Measurements from ENCODE around the gene HSPH1.
"Not testable (repeated sequence)": the region's sequence is repeated elsewhere in the genome, so short reads cannot be mapped to it uniquely, and the experiment has no call there.

HSPH1 gene

GRCh38 chr13:31192306-31192705, 30.6 kb upstream of the HSPH1 start:
- Mint-ChIP-seq H3K9me3 (no peaks in the 10 kb centered on the region), H3K27me3 (peaks cover 8% of the 10 kb centered on the region), H3K36me3 (ENCODE audit: low read depth) (no peaks in the 10 kb centered on the region), H3K4me1 (ENCODE audit: low read depth) (peaks cover 7% of the 10 kb centered on the region), H3K4me3 (no peak overlapping the region), H3K27ac (no peak overlapping the region)
- DNase-seq = no peak

DNA sequence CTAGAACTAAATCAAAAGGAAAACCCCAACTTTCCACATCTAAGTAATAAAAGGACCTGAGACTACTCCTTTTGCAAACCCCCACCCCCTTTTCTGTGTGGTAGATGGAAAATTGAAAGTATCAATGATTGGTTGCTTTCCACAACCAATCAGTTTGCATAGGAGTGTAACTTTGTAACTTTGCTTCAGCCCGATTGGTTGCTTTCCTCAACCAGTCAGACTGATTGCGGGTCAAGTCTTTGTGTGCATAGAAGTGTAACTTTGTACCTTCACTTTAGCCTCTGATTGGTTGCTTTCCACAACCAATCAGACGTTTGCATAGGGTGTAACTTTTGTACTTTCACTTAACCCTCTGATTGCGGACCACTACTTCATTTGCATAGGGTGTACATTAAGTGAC, 30.0 kb upstream of the HSPH1 start:
- Mint-ChIP-seq H3K36me3 (ENCODE audit: low read depth) (no peaks in the 10 kb centered on the region), H3K27ac (no peak overlapping the region), H3K4me3 (no peak overlapping the region), H3K27me3 (peaks cover 8% of the 10 kb centered on the region), H3K4me1 (ENCODE audit: low read depth) (peaks cover 7% of the 10 kb centered on the region), H3K9me3 (no peaks in the 10 kb centered on the region)
- no peak for DNase-seq

- H3K4me1 Mint-ChIP-seq (ENCODE audit: low read depth) = no peaks in the 10 kb centered on the region
- H3K4me3 Mint-ChIP-seq = no peak overlapping the region
- DNase-seq = no peak
- peaks cover 5% of the 10 kb centered on the region for H3K27me3 Mint-ChIP-seq
- no peaks in the 10 kb centered on the region for H3K36me3 Mint-ChIP-seq (ENCODE audit: low read depth)
- H3K9me3 Mint-ChIP-seq = no peaks in the 10 kb centered on the region
- no peak overlapping the region for H3K27ac Mint-ChIP-seq
Measured at GRCh38 chr13:31184981-31185645, 23.4 kb upstream of the HSPH1 start.

DNA sequence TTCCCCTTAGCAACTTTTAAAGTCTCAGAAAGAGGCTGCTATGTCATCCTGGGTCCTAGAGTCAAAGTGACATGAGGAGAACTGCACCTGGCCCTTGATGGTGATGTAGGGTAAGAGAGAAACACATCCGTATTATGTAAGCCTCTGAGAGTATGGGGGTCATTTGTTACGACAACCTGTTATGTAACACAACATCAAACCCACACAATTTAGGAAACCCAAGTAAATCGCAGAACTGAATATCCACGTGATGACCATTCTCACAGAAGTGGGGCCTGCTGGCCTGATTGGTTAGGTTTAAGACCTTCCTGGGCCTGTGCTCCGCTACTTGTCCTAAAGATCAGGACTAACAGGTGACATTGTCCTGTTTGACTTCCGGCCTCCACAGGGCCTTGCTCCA, 22.7 kb upstream of the HSPH1 start:
- Mint-ChIP-seq H3K27me3 (peaks cover 5% of the 10 kb centered on the region), H3K27ac (no peak overlapping the region)
- no peak for DNase-seq

DNA sequence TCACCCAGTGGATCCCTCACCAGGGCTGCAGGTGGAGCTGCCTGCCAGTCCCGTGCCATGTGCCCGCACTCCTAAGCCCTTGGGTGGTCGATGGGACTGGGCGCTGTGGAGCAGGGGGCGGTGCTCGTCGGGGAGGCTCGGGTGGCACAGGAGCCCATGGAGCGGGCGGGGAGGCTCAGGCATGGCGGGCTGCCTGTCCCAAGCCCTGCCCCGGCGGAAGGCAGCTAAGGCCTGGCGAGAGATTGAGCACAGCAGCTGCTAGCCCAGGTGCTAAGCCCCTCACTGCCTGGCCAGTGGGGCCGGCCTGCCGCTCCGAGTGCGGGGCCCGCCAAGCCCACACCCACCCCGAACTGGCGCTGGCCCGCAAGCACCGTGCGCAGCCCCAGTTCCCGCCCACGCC, 21.3 kb upstream of the HSPH1 start:
- peaks cover 2% of the 10 kb centered on the region for H3K9me3 Mint-ChIP-seq
- no peak overlapping the region for H3K27ac Mint-ChIP-seq
- H3K4me3 Mint-ChIP-seq = no peak overlapping the region
- no peaks in the 10 kb centered on the region for H3K36me3 Mint-ChIP-seq (ENCODE audit: low read depth)
- no peak for DNase-seq
- H3K4me1 Mint-ChIP-seq (ENCODE audit: low read depth) = no peaks in the 10 kb centered on the region
- peaks cover 2% of the 10 kb centered on the region for H3K27me3 Mint-ChIP-seq

More for the DNA sequence above, 22.7 kb upstream of the HSPH1 start:
- Mint-ChIP-seq H3K4me1 (ENCODE audit: low read depth) (no peaks in the 10 kb centered on the region), H3K9me3 (no peaks in the 10 kb centered on the region), H3K4me3 (no peak overlapping the region), H3K36me3 (ENCODE audit: low read depth) (no peaks in the 10 kb centered on the region)

- Mint-ChIP-seq H3K9me3 (peaks cover 4% of the 10 kb centered on the region), H3K27ac (no peak overlapping the region), H3K4me1 (ENCODE audit: low read depth) (no peaks in the 10 kb centered on the region), H3K36me3 (ENCODE audit: low read depth) (no peaks in the 10 kb centered on the region), H3K4me3 (no peak overlapping the region), H3K27me3 (no peaks in the 10 kb centered on the region)
- DNase-seq = no peak
Measured at GRCh38 chr13:31179754-31180153, 18.1 kb upstream of the HSPH1 start.

DNA sequence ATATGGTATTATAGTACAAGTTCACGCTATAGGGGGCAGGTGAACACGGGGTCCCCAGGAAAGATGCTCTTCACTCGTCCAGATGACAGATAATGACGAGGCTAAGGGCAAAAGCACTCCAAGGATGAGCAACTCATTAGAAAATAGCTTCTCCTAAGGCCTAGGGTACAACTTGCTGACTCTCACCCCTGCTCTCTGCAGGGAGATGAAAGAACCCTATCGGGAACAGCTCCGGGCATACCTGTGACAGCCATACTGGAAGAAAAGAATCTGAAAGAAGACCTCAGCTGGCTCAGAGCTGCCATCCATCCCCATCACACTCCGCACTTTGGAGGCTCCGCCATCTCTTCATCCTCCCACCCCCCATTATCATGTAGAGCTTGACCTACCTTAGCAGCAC, 17.5 kb upstream of the HSPH1 start:
- Mint-ChIP-seq H3K27me3 (no peaks in the 10 kb centered on the region), H3K4me3 (no peak overlapping the region), H3K36me3 (ENCODE audit: low read depth) (no peaks in the 10 kb centered on the region), H3K4me1 (ENCODE audit: low read depth) (no peaks in the 10 kb centered on the region), H3K9me3 (peaks cover 4% of the 10 kb centered on the region), H3K27ac (no peak overlapping the region)
- no peak for DNase-seq

DNA sequence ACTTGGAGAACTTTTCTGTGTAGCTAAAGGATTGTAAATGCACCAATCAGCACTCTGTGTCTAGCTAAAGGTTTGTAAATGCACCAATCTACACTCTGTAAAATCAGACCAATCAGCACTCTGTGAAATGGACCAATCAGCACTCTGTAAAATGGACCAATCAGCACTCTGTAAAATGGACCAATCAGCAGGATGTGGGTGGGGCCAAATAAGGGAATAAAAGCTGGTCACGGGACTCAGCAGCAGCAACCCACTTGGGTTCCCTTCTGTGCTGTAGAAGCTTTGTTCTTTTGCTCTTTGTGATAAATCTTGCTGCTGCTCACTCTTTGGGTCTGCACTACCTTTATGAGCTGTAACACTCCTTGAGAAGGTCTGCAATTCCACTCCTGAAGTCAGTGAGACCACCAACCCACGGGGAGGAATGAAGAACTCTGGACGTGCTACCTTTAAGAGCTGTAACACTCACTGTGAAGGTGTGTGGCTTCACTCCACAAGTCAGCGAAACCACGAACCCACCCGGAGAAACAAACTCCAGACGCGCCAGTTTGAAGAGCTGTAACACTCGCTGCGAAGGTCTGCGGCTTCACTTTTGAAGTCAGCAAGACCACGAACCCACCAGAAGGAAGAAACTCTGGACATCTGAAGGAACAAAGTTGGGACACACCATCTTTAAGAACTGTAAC, 16.2 kb upstream of the HSPH1 start:
- not testable (repeated sequence) for H3K27me3 Mint-ChIP-seq; DNase-seq; H3K27ac Mint-ChIP-seq; H3K4me1 Mint-ChIP-seq (ENCODE audit: low read depth); H3K9me3 Mint-ChIP-seq; H3K4me3 Mint-ChIP-seq; H3K36me3 Mint-ChIP-seq (ENCODE audit: low read depth)

- H3K4me3 Mint-ChIP-seq = no peak overlapping the region
- no peak for DNase-seq
- H3K36me3 Mint-ChIP-seq (ENCODE audit: low read depth) = no peaks in the 10 kb centered on the region
- H3K9me3 Mint-ChIP-seq = peaks cover 4% of the 10 kb centered on the region
- H3K4me1 Mint-ChIP-seq (ENCODE audit: low read depth) = no peaks in the 10 kb centered on the region
- H3K27me3 Mint-ChIP-seq = peaks cover 13% of the 10 kb centered on the region
- no peak overlapping the region for H3K27ac Mint-ChIP-seq
Measured at GRCh38 chr13:31175847-31176532, 14.3 kb upstream of the HSPH1 start.

DNA sequence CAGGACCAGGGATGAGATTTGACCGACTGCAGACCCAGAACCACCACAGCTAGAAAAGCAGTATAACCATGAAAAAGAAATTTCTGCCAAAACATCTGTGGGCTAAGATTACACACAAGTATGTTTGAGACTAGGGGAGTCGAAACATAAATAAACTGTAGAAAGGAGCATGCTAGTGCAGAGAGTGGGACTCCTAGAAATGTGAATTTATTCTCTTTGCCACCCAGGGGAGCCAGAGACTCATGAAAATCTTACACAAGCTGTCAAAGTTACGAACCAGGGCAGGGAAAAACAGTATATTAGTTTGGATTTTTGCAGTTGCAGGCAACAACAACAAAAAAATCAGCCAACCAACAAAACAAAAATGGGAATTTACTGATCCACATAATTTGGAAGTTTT, 12.3 kb upstream of the HSPH1 start:
- peaks cover 13% of the 10 kb centered on the region for H3K27me3 Mint-ChIP-seq
- H3K9me3 Mint-ChIP-seq = peaks cover 4% of the 10 kb centered on the region
- H3K4me3 Mint-ChIP-seq = no peak overlapping the region
- no peaks in the 10 kb centered on the region for H3K4me1 Mint-ChIP-seq (ENCODE audit: low read depth)
- no peak for DNase-seq
- no peak overlapping the region for H3K27ac Mint-ChIP-seq
- no peaks in the 10 kb centered on the region for H3K36me3 Mint-ChIP-seq (ENCODE audit: low read depth)

DNA sequence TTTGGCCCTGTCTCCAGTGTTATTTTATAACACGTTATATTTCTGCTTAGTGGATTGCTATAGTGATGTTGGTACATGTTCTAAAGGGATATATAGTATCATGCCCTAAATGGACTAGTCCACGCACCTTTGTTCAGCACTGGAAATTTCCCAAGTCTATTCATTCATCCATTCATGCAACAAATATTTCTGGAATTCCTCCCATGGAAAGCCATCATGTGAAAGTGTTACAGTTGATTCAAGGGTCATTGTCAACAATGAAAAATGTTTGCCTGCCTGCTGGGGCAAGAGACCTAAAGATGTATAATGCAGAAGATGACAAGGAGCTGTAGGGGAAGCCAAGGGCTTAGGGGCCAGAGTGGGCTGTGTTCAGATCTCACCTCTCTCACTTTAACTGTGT, 10.8 kb upstream of the HSPH1 start:
- DNase-seq = no peak
- peaks cover 13% of the 10 kb centered on the region for H3K27me3 Mint-ChIP-seq

GRCh38 chr13:31172001-31172400, 10.3 kb upstream of the HSPH1 start:
- H3K27me3 Mint-ChIP-seq = peaks cover 13% of the 10 kb centered on the region
- no peak overlapping the region for H3K27ac Mint-ChIP-seq
- H3K36me3 Mint-ChIP-seq (ENCODE audit: low read depth) = no peaks in the 10 kb centered on the region
- H3K4me1 Mint-ChIP-seq (ENCODE audit: low read depth) = peaks cover 6% of the 10 kb centered on the region
- no peaks in the 10 kb centered on the region for H3K9me3 Mint-ChIP-seq
- DNase-seq = no peak
- H3K4me3 Mint-ChIP-seq = no peak overlapping the region

More for the DNA sequence above, 10.8 kb upstream of the HSPH1 start:
- Mint-ChIP-seq H3K4me3 (no peak overlapping the region), H3K9me3 (no peaks in the 10 kb centered on the region), H3K4me1 (ENCODE audit: low read depth) (peaks cover 3% of the 10 kb centered on the region), H3K36me3 (ENCODE audit: low read depth) (no peaks in the 10 kb centered on the region), H3K27ac (no peak overlapping the region)

DNA sequence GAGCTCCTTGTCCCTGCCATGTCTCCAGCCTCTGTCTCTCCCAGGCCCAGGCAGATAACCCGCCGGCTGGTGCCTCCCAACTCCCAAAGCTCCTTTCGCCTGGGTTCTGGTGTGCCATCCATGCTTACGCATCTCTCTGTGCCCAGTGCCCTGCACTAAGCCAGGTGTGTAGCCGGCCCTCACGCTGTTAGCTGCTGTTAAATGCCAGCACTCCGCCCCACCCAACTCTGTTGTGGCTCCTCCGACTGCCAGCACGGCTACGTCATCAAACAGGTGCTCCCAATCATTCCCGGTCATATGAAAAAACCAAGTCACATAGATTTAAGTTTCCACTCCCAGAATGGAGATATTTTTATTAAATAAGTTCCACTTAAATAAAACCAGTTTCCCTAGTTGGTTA, 7.0 kb upstream of the HSPH1 start:
- Mint-ChIP-seq H3K4me3 (no peak overlapping the region), H3K27ac (no peak overlapping the region), H3K36me3 (ENCODE audit: low read depth) (no peaks in the 10 kb centered on the region), H3K9me3 (no peaks in the 10 kb centered on the region), H3K4me1 (ENCODE audit: low read depth) (peaks cover 9% of the 10 kb centered on the region), H3K27me3 (peaks cover 10% of the 10 kb centered on the region)
- DNase-seq = no peak

DNA sequence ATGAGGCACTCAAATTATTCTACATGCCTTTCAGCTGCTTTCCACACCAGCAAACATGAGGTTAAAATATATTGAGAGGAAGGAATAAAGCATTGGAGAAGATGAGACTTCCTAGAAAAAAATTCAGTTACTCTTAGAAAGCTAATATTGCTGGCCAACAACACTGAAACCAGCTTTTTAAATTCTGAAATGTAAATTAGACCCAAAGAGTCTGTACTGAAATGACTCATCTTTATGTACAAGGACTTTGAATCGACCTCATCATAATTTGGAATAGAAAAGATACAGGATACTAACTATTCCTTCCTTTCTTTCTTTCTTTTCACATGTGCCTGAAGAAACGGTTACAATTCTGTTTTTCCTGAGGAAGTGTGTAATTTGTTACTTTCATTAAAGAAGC, 6.5 kb upstream of the HSPH1 start:
- peaks cover 7% of the 10 kb centered on the region for H3K27me3 Mint-ChIP-seq
- H3K36me3 Mint-ChIP-seq (ENCODE audit: low read depth) = no peaks in the 10 kb centered on the region
- DNase-seq = no peak
- peaks cover 14% of the 10 kb centered on the region for H3K4me1 Mint-ChIP-seq (ENCODE audit: low read depth)
- H3K9me3 Mint-ChIP-seq = no peaks in the 10 kb centered on the region
- no peak overlapping the region for H3K27ac Mint-ChIP-seq
- H3K4me3 Mint-ChIP-seq = no peak overlapping the region

DNA sequence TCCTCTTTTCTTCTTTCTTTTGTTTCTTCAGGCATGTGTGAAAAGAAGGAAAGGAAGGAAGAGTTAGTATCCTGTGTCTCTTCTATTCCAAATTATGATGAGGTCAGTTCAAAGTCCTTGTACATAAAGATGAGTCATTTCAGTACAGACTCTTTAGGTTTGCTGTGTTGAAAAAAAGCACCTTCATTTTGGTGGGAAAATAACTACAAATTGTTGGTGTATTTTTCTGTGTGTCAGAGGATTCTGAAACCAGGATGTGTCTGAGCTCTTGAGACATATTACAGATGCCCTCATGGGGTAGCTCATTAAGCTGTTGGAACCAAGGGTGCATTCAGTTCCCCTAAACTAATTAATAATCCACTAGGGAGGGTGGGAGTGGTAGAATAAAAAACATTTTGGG, 5.8 kb upstream of the HSPH1 start:
- Mint-ChIP-seq H3K27ac (no peak overlapping the region), H3K4me1 (ENCODE audit: low read depth) (peaks cover 20% of the 10 kb centered on the region), H3K27me3 (peaks cover 1% of the 10 kb centered on the region), H3K9me3 (no peaks in the 10 kb centered on the region), H3K36me3 (ENCODE audit: low read depth) (peaks cover 5% of the 10 kb centered on the region), H3K4me3 (no peak overlapping the region)
- DNase-seq = no peak
